HG02870 (cell line): Measurements from ENCODE around the gene BLTP2.
"Not testable (repeated sequence)": the region's sequence is repeated elsewhere in the genome, so short reads cannot be mapped to it uniquely, and the experiment has no call there.

ENCODE experiments used
- ATAC-seq: cut with Tn5 transposase; IDR thresholded peaks from one replicate; pipeline ENCODE4 v1.9.1; 2021; ENCODE audit warnings: mild to moderate bottlenecking, moderate library complexity; ENCODE audit not compliant: unreplicated experiment

The BLTP2 gene

GRCh38 chr17:28644787-28645575, at the start of gene BLTP2:
Gene BLTP2, minus strand, starts transcription at chr17:28645158. Its CDS starts 102 bp downstream, at chr17:28645056.
- peak; percentile 91 for ATAC-seq

GRCh38 chr17:28693869-28694268, 48.9 kb upstream of the BLTP2 start:
- ATAC-seq: no peak

DNA sequence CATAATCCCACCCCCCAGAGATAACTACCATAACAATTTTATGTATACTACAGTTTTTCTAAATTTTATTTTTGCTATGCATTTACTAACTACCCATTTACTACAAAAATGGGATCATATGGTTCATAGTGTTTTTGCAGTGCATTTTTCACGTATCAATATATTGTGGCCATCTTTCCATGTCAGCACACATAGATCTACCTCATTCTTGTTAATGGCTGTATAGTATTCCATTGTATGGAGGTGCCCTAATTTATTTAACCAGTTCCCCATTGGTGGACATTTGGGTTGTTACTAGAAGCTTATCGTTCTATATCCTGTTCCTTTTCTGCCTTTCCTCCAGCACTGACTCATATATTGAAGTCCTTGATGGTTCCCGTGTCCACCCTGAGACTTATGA, 44.1 kb upstream of the BLTP2 start:
- ATAC-seq: no peak

- ATAC-seq: no peak
These were observed 43.5 kb upstream of the BLTP2 start for GRCh38 chr17:28688481-28688880.

DNA sequence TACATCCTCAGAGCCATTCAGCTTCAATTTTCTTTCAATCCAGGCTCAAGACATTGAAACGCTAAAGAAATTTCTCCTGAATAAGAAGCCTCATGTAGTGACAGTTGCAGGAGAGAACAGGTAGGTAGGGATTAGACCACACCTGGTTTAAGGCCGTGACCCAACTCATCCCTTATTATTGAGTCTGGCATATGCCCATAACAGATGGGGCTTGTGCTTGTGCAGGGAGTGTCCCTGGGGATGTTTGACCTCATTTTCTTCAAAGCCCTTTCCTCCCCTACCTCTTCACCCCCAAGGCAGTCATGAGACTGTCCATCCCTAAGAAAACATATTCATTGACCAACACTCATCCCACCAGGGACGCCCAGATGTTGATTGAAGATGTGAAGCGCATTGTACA, 41.3 kb upstream of the BLTP2 start:
- no peak for ATAC-seq

DNA sequence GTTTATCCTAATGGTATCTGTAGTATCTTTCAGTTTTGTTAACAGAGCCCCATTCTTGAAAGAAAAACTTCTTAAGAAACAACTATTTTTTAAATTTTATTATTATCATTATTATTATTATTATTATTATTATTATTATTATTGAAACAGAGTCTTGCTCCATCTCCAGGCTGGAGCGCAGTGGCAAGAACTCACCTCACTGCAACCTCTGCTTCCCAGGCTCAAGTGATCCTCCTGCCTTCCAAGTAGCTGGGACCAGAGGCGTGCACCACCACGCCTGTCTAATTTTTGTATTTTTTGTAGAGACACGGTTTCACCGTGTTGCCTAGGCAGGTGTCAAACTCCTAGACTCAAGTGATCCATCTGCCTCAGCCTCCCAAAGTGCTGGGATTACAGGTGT, 40.4 kb upstream of the BLTP2 start:
- ATAC-seq: no peak

- ATAC-seq: no peak
These were observed 40.0 kb upstream of the BLTP2 start for GRCh38 chr17:28684963-28685362.

GRCh38 chr17:28682655-28683054, 37.7 kb upstream of the BLTP2 start:
- no peak for ATAC-seq

GRCh38 chr17:28675980-28676379, 31.0 kb upstream of the BLTP2 start:
- ATAC-seq: no peak

DNA sequence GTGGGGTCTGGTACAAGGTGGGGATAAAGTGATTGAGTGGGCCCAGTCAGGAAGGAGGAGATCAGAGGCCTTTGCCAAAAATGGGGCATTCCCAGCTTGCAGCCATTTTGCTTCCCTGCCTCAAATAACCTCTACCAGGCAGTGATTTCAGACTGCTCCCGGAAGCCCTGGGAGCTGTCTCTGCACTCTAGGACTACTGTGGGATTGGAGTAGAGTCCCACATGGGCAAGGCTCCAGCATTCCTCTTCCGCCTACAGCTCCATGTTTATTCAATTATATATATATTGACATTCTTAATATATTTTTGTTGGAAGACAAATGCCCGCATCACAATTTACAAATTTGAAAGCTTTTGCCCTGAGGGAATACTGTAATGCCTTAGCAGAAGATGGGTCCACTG, 30.5 kb upstream of the BLTP2 start:
- ATAC-seq: no peak

DNA sequence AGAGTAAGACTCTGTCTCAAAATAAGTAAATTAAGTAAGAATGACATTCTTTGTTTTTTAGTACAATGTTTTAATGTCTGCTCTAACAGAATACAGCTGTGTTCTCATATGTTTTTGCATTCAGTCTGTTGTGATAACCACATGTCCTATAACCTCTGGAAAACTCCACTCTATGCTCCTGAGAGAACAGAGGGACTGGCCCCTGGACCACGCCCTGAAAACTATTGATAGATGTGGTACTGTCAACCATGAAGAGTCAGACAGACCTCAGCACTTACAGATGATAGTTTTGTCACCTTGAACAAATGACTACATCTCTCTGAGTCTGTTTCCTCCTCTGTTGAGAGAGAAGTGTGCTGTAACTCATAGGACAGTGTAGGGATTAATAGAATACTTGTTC, 25.0 kb upstream of the BLTP2 start:
- no peak for ATAC-seq

- no peak for ATAC-seq
These were observed 22.9 kb upstream of the BLTP2 start for GRCh38 chr17:28667870-28668269.

DNA sequence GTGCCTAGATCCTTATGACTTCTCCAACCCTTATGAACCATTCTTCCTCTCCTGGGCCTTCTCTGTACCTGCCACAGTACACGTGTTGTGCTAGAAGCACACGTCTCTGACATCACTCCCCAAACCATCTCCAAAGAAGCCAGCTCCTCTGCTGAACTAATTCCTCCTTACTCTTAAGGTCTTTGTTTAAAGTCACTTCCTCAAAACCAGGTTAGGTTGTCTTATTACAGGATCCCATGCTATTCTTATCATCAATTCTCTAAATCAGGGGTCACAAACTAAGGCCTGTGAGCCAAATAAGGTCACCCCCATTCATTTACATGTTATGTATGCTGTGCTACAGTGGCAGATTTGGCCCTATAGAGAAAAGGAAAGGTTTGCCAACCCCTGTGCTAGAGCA, 21.0 kb upstream of the BLTP2 start:
- ATAC-seq: no peak

GRCh38 chr17:28663723-28664122, 18.8 kb upstream of the BLTP2 start:
- no peak for ATAC-seq

- no peak for ATAC-seq
These were observed 17.5 kb upstream of the BLTP2 start for GRCh38 chr17:28662527-28662829.

DNA sequence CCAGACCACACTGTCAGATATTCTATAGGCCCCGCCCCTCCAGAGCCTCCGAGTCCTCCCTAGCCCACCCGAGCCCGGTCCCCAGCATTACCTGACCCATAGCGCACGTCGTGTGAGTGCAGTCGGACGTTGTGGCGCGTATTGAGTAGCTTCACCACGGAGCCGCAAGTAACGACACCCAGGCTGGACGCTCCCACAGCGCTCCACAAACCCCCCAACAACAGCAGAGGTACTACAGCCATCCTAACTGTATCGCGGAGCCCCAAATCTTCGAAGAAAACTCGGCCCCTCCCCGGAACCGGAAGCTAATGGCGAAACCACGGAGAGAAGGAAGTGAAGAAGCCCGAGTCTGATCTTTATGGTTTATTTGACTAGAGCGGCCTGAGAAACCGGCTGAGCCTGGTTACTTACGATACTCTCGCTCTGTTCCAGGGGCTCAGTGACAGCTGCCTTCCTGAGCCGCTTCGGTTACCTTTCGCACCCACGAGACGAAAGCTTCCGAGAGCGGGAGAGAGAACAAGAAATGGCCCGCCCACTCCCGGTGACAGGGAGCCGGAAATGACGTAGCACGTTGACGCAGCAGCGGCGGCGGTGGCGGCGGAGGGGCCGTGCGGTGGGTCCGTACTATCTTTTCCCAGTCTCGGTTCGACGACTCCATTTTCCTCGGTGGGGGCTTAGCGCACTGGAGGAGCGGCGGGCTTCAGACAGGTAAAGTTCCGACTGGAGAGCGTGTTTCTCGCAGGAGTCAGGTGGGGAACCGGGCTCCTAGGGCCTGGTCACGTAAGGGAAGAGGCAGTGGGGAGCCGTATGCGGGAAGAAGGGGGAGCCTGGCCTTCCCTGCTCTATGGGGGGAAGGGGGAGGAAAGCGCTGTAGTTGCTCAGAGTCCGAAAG, 16.9 kb upstream of the BLTP2 start, which contains the start of the genes SDF2 and SUPT6H:
SDF2 (minus strand) TSS at position 272 of the 892 bp plus-strand sequence; CDS start at position 242, 30 bp downstream.
SUPT6H (plus strand) TSS at position 571 of the 892 bp plus-strand sequence. CDS start 11,197 bp downstream, outside the sequence.
- ATAC-seq: peak; percentile 79

- ATAC-seq: not testable (repeated sequence)
These were observed 14.5 kb upstream of the BLTP2 start for GRCh38 chr17:28659497-28659881.

DNA sequence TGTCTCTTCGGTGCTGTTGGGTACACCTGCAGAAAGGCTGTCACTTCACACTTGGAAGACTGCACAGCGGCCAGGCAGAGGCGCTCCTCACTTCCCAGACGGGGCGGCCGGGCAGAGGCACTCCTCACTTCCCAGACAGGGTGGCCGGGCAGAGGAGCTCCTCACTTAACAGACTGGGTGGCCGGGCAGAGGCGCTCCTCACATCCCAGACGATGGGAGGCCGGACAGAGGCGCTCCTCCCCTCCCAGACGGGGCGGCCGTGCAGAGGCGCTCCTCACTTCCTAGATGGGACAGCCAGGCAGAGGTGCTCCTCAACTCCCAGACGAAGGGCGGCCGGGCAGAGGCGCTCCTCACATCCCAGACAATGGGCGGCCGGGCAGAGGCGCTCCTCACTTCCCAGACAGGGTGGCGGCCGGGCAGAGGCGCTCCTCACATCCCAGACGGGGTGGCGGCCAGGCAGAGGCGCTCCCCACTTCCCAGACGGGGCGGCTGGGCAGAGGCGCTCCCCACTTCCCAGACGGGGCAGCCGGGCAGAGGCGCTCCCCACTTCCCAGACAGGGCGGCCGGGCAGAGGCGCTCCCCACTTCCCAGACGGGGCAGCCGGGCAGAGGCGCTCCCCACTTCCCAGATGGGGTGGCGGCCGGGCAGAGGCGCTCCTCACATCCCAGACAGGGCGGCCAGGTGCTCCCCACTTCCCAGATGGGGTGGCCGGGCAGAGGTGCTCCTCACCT, 14.0 kb upstream of the BLTP2 start:
- ATAC-seq: not testable (repeated sequence)

GRCh38 chr17:28658342-28658741, 13.4 kb upstream of the BLTP2 start:
- ATAC-seq: not testable (repeated sequence)

GRCh38 chr17:28657756-28658155, 12.8 kb upstream of the BLTP2 start:
- ATAC-seq: no peak

DNA sequence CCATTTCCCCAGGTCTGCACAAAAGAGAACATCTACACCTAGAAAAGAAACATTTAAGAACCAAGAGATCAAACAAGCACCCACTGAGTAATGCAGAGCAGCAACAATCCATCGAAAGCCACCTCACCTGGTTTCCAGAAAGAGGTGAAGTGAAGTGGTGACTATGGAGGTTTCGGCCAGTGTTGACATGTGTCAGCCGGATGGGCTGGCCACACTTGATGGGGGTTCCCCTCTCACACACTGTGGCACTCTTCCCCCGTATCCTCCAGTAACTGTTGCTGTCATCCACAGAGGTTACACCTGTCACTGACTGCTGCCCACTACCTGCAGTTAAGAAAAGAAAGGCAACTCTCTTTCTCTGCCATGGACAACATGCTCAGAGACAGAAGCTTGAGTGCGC, 10.2 kb upstream of the BLTP2 start:
- no peak for ATAC-seq
